ENCODE results near the gene ALOXE3. TPM values are rescaled to one million over a fixed set of nuclear protein-coding genes. Genes with fewer than 3 reads are reported as not detected.

The ALOXE3 gene
- total RNA-seq, 1 donor from 2014 or later = not detected

GRCh38 chr17:8075574-8076342 is 42.6 kb downstream of the ALOXE3 start:
- no peak overlapping the region for H3K4me3 Mint-ChIP-seq (ENCODE audit: unreplicated experiment)
- peaks cover 23% of the 10 kb centered on the region for H3K4me1 Mint-ChIP-seq (ENCODE audit: unreplicated experiment)
- H3K27ac Mint-ChIP-seq (ENCODE audit: unreplicated experiment) = no peak overlapping the region
- H3K27me3 Mint-ChIP-seq (ENCODE audit: unreplicated experiment) = peaks cover 74% of the 10 kb centered on the region
- no peak for TF ChIP-seq CTCF (IDR thresholded peaks at IDR 0.05)
- H3K36me3 Mint-ChIP-seq (ENCODE audit: unreplicated experiment) = no peaks in the 10 kb centered on the region
- DNase-seq (ENCODE audit: extremely low spot score, unreplicated experiment) = no peak
- H3K9me3 Mint-ChIP-seq (ENCODE audit: unreplicated experiment) = no peaks in the 10 kb centered on the region

GRCh38 chr17:8075081-8075480 is 43.2 kb downstream of the ALOXE3 start:
- Mint-ChIP-seq H3K4me1 (ENCODE audit: unreplicated experiment) (peaks cover 20% of the 10 kb centered on the region), H3K9me3 (ENCODE audit: unreplicated experiment) (no peaks in the 10 kb centered on the region), H3K36me3 (ENCODE audit: unreplicated experiment) (no peaks in the 10 kb centered on the region), H3K27me3 (ENCODE audit: unreplicated experiment) (peaks cover 78% of the 10 kb centered on the region), H3K27ac (ENCODE audit: unreplicated experiment) (no peak overlapping the region), H3K4me3 (ENCODE audit: unreplicated experiment) (no peak overlapping the region)
- no peak for TF ChIP-seq CTCF (IDR thresholded peaks at IDR 0.05)
- DNase-seq (ENCODE audit: extremely low spot score, unreplicated experiment) = no peak

- H3K36me3 Mint-ChIP-seq (ENCODE audit: unreplicated experiment) = no peaks in the 10 kb centered on the region
- peaks cover 83% of the 10 kb centered on the region for H3K27me3 Mint-ChIP-seq (ENCODE audit: unreplicated experiment)
- no peak overlapping the region for H3K27ac Mint-ChIP-seq (ENCODE audit: unreplicated experiment)
- DNase-seq (ENCODE audit: extremely low spot score, unreplicated experiment) = no peak
- no peak overlapping the region for H3K4me3 Mint-ChIP-seq (ENCODE audit: unreplicated experiment)
- H3K9me3 Mint-ChIP-seq (ENCODE audit: unreplicated experiment) = no peaks in the 10 kb centered on the region
- no peak for TF ChIP-seq CTCF (IDR thresholded peaks at IDR 0.05)
- peaks cover 15% of the 10 kb centered on the region for H3K4me1 Mint-ChIP-seq (ENCODE audit: unreplicated experiment)
Measured at GRCh38 chr17:8074554-8074953, 43.8 kb downstream of the ALOXE3 start.

- peak overlapping the region; percentile 26 for H3K4me3 Mint-ChIP-seq (ENCODE audit: unreplicated experiment)
- peaks cover 12% of the 10 kb centered on the region for H3K4me1 Mint-ChIP-seq (ENCODE audit: unreplicated experiment)
- H3K27me3 Mint-ChIP-seq (ENCODE audit: unreplicated experiment) = peaks cover 86% of the 10 kb centered on the region
- H3K9me3 Mint-ChIP-seq (ENCODE audit: unreplicated experiment) = no peaks in the 10 kb centered on the region
- H3K36me3 Mint-ChIP-seq (ENCODE audit: unreplicated experiment) = no peaks in the 10 kb centered on the region
- peak; percentile 89 for DNase-seq (ENCODE audit: extremely low spot score, unreplicated experiment)
- peak; percentile 85 for TF ChIP-seq CTCF (IDR thresholded peaks at IDR 0.05)
- no peak overlapping the region for H3K27ac Mint-ChIP-seq (ENCODE audit: unreplicated experiment)
Measured at GRCh38 chr17:8073627-8074484, 44.5 kb downstream of the ALOXE3 start.
